Parathyroid adenoma (tissue), 2 donors: ENCODE measurements around the gene DNHD1.

Experiments used
- H2AFZ ChIP-seq: fragments of 300-600 bp; sonication (generic); one replicate; pipeline ENCODE4 v1.7.0; 2017; ENCODE audit warnings: antibody characterized with exemption, mild to moderate bottlenecking
- H3K27ac ChIP-seq: fragments of 300-600 bp; sonication (generic); one replicate; pipeline ENCODE4 v1.7.0; 2017
- H3K27me3 ChIP-seq: fragments of 300-600 bp; sonication (generic); one replicate; pipeline ENCODE4 v1.7.0; 2017; ENCODE audit warnings: low read length; ENCODE audit not compliant: control insufficient read depth, insufficient read depth
- H3K36me3 ChIP-seq: fragments of 300-600 bp; sonication (generic); one replicate; pipeline ENCODE4 v1.7.0; 2017; ENCODE audit warnings: low read length; ENCODE audit not compliant: control insufficient read depth, insufficient read depth
- H3K4me1 ChIP-seq: fragments of 300-600 bp; sonication (generic); one replicate; pipeline ENCODE4 v1.7.0; 2017; ENCODE audit warnings: control low read depth
- H3K4me2 ChIP-seq: fragments of 300-600 bp; sonication (generic); one replicate; pipeline ENCODE4 v1.7.0; 2017; ENCODE audit warnings: low read length
- H3K4me3 ChIP-seq: fragments of 300-600 bp; sonication (generic); one replicate; pipeline ENCODE4 v1.7.0; 2017; ENCODE audit warnings: low read depth, low read length
- H3K79me2 ChIP-seq: fragments of 300-600 bp; sonication (generic); one replicate; pipeline ENCODE4 v1.7.0; 2017; ENCODE audit warnings: control low read depth
- H3K9ac ChIP-seq: fragments of 300-600 bp; sonication (generic); one replicate; pipeline ENCODE4 v1.7.0; 2017; ENCODE audit warnings: mild to moderate bottlenecking
- H3K9me3 ChIP-seq: fragments of 300-600 bp; sonication (generic); one replicate; pipeline ENCODE4 v1.7.0; 2017; ENCODE audit warnings: low read length; ENCODE audit not compliant: control insufficient read depth
- TF ChIP-seq, protein P1 (sequence below): fragments of 300-600 bp; sonication (generic); IDR thresholded peaks from one replicate; pipeline ENCODE4 v1.7.0; 2017; ENCODE audit warnings: antibody characterized with exemption, mild to moderate bottlenecking
- donor health status: primary hyperparathyroidism.

The DNHD1 gene

DNA sequence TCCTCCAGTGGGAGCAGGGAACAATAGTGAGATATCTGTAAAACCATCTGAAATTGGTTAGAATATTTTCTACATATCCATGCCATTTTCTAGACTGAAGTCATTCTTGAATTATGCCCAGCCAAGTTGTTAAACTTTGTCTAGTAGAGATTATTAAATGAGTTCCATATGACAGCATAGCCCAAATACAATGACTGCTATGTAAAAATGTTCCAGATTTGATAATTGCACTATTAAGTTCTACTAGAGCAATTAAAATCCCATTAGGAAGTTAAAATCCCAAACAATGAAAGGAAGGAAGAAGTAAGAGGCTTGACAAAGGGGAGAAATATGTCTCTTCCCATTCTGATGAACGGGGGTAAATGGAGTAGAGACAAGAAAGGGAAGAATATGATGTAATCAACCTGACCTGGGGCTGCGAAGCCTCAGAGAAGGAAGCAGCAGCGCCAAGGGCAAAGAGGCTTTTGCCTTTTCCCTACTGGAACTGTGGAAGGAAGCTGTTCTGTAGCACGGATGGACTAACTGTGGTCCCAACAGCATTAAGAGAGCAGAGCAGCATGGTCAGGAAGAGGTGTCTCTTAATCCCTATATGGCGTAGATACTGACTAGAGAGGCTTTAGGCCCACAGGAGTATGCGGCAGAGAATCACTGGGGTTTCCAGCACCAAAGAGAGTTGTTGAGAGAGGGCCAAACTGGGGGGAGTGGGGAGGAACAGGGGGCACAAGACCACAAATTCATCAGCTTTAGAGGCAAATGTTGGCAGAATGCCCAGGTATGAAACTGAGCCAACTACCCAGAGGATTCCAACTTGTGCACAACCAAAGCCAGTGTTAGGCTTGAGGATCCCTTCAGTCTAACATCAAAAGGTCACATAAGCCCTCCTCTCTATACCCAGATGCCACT, 79.6 kb downstream of the DNHD1 start:
- H3K27ac ChIP-seq, result no peak overlapping the region
- no peaks in the 10 kb centered on the region for H3K27me3 ChIP-seq
- no peak overlapping the region for H3K4me2 ChIP-seq
- H3K4me1 ChIP-seq, result peaks cover 6% of the 10 kb centered on the region
- H2AFZ ChIP-seq, result peak overlapping the region; percentile 28
- H3K36me3 ChIP-seq, result no peaks in the 10 kb centered on the region
- no peak overlapping the region for H3K4me3 ChIP-seq
- TF ChIP-seq, protein P1, sequence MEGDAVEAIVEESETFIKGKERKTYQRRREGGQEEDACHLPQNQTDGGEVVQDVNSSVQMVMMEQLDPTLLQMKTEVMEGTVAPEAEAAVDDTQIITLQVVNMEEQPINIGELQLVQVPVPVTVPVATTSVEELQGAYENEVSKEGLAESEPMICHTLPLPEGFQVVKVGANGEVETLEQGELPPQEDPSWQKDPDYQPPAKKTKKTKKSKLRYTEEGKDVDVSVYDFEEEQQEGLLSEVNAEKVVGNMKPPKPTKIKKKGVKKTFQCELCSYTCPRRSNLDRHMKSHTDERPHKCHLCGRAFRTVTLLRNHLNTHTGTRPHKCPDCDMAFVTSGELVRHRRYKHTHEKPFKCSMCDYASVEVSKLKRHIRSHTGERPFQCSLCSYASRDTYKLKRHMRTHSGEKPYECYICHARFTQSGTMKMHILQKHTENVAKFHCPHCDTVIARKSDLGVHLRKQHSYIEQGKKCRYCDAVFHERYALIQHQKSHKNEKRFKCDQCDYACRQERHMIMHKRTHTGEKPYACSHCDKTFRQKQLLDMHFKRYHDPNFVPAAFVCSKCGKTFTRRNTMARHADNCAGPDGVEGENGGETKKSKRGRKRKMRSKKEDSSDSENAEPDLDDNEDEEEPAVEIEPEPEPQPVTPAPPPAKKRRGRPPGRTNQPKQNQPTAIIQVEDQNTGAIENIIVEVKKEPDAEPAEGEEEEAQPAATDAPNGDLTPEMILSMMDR, result no peak
- no peak overlapping the region for H3K9ac ChIP-seq
- no peaks in the 10 kb centered on the region for H3K79me2 ChIP-seq
- no peaks in the 10 kb centered on the region for H3K9me3 ChIP-seq

DNA sequence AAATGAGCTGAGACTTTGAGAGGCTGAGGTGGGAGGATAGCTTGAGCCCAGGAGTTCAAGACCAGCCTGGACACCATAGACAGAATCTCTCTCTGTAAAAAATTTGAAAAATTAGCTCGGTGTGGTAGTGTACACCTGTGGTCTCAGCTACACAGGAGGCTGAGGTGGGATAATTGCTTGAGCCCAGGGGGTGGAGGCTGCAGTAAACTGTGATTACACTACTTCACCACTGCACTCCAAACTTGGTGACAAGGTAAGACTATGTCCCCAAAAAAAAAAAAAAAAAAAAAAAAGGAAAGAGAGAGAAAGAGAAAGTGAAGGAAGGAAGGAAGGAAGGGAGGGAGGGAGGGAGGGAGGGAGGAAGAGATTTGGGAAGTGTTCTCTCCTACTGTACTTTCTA, 81.1 kb downstream of the DNHD1 start:
- Histone ChIP-seq H3K9me3 (no peaks in the 10 kb centered on the region), H3K4me2 (no peak overlapping the region), H3K27ac (no peak overlapping the region), H3K79me2 (no peaks in the 10 kb centered on the region), H3K9ac (no peak overlapping the region), H3K27me3 (no peaks in the 10 kb centered on the region), H3K4me1 (peaks cover 6% of the 10 kb centered on the region), H3K4me3 (no peak overlapping the region), H2AFZ (no peak overlapping the region), H3K36me3 (no peaks in the 10 kb centered on the region)
- TF ChIP-seq, protein P1, result no peak

DNA sequence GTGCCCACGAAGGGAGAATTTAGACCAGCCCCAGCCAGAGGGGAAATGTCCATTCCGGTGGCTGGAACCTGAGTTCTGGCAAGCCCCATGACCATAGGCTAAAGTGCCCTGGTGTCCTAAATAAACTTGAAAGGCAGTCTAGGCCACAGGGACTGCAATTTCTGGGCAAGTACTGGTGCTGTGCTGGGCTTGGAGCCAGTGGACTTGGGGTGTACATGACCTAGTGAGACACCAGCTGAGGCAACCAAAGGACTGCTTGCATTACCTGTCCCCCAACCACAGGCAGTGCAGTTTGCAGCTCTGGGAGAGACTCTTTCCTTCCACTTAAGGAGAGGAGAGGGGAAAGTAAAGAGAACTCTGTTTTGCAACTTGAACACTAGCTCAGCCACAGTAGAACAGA, 82.6 kb downstream of the DNHD1 start:
- no peaks in the 10 kb centered on the region for H3K27me3 ChIP-seq
- TF ChIP-seq, protein P1, result no peak
- H3K4me3 ChIP-seq, result no peak overlapping the region
- no peak overlapping the region for H3K27ac ChIP-seq
- no peaks in the 10 kb centered on the region for H3K9me3 ChIP-seq
- H3K4me2 ChIP-seq, result no peak overlapping the region
- peaks cover 6% of the 10 kb centered on the region for H3K4me1 ChIP-seq
- H3K79me2 ChIP-seq, result no peaks in the 10 kb centered on the region
- H3K36me3 ChIP-seq, result no peaks in the 10 kb centered on the region
- no peak overlapping the region for H3K9ac ChIP-seq
- no peak overlapping the region for H2AFZ ChIP-seq

DNA sequence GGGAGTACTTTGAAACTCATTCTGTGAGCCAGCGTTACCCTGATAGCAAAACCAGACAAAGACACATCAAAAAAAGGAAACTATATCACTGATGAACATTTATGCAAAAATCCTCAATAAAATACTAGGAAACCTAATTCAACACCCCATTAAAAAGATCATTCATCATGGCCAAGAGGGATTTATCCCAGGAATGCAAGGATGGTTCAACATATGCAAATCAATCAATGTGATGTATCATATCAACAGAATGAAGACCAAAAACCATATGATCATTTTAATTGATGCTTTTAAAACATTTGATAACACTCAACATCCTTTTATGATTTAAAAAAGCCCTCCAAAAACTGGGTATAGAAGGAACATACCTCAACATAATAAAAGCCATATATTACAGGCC, 86.5 kb downstream of the DNHD1 start:
- Histone ChIP-seq H3K4me3 (no peak overlapping the region), H3K9ac (no peak overlapping the region), H3K79me2 (no peaks in the 10 kb centered on the region), H3K4me1 (peaks cover 18% of the 10 kb centered on the region), H3K9me3 (no peaks in the 10 kb centered on the region), H3K27me3 (no peaks in the 10 kb centered on the region), H3K36me3 (no peaks in the 10 kb centered on the region), H3K4me2 (no peak overlapping the region), H2AFZ (no peak overlapping the region), H3K27ac (no peak overlapping the region)
- TF ChIP-seq, protein P1, result no peak

DNA sequence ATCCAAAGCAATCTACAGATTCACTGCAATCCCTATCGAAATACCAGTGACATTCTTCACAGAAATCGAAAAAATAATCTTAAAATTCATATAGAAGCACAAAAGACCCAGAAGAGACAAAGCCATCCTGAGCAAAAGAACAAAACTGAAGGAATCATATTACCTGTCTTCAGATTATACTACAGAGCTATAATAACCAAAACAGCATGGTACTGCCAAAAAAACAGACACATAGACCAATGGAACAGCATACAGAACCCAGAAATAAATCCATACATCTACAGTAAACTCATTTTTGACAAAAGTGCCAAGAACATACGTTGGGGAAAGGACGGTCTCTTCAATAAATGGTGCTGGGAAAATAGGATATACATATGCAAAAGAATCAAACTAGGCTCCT, 87.4 kb downstream of the DNHD1 start:
- Histone ChIP-seq H3K27ac (no peak overlapping the region), H2AFZ (no peak overlapping the region), H3K4me3 (no peak overlapping the region), H3K9me3 (no peaks in the 10 kb centered on the region), H3K27me3 (no peaks in the 10 kb centered on the region), H3K4me2 (no peak overlapping the region), H3K4me1 (peaks cover 18% of the 10 kb centered on the region), H3K36me3 (no peaks in the 10 kb centered on the region), H3K79me2 (no peaks in the 10 kb centered on the region), H3K9ac (no peak overlapping the region)
- TF ChIP-seq, protein P1, result no peak
